ENCODE results near the gene IL20. TPM values are rescaled to one million over a fixed set of nuclear protein-coding genes. Genes with fewer than 3 reads are reported as not detected.

IL20 gene
- total and polyA plus RNA-seq, 2 of the 13 experiments (the other 11 are each of a cell fraction or from before 2014, with no cell fraction given): 0.05 TPM; not detected in 1

GRCh38 chr1:206829282-206829681 lies 36.1 kb upstream of the IL20 start:
- BruUV-seq (replicated peaks): no TSS peak
- no peak overlapping the region for H3K9ac ChIP-seq (ENCODE audit: insufficient read depth, low read depth, low read length)
- peaks cover 0 to 4% of the 10 kb centered on the region in 2 experiments; a peak in 3 of 5 replicates for H3K27me3 ChIP-seq (ENCODE audit: control insufficient read depth in 1 of 2, insufficient read depth in 2 of 2, low read length in 2 of 2)
- no peaks in the 10 kb centered on the region for H3K36me3 ChIP-seq (replicated peaks in 1 of 2; ENCODE audit: control insufficient read depth in 1 of 2, insufficient read depth in 2 of 2, low read length in 2 of 2)
- no peak for FAIRE-seq
- no peak overlapping the region for H3K27ac ChIP-seq (ENCODE audit: extremely low read length, insufficient read depth, low read length)
- in situ Hi-C loops (cut with HindIII; ENCODE audit: extremely low pct_ligation_motif_present, low pct_unique_long_range_greater_than_20kb) (no loop called here), intact Hi-C loops (cut with micrococcal nuclease; ENCODE audit: unreplicated experiment) (no loop called here)
- H3K4me1 ChIP-seq (ENCODE audit: insufficient read depth, low read length): no peaks in the 10 kb centered on the region
- ATAC-seq: no peak
- no peak overlapping the region for H2AFZ ChIP-seq (ENCODE audit: low read length)
- no peak for DNase-seq (ENCODE audit: low spot score)
- ChIA-PET CTCF (ENCODE audit: low intra/inter-chr PET ratio, low total read pairs) (no interaction called here), POLR2A (no interaction called here)
- no peaks in the 10 kb centered on the region for H4K20me1 ChIP-seq (ENCODE audit: insufficient read depth, low read length)
- H3K4me3 ChIP-seq (replicated peaks in 1 of 3; ENCODE audit: insufficient read depth in 1 of 3, low read depth in 2 of 3, low read length in 3 of 3): no peak overlapping the region
- H3K79me2 ChIP-seq (ENCODE audit: insufficient read depth, low read length): no peaks in the 10 kb centered on the region
- H3K4me2 ChIP-seq (ENCODE audit: low read depth, low read length): no peak overlapping the region
- 26% methylated on average over 6 of the region's 6 CpGs for WGBS (ENCODE audit: low lambda C conversion rate)
- H3K9me3 ChIP-seq (ENCODE audit: low read length): no peaks in the 10 kb centered on the region
- TF ChIP-seq ZNF205 (CRISPR knock-in tag; IDR thresholded peaks at IDR 0.05) (no peak), AFF4 (CRISPR knock-in tag; IDR thresholded peaks at IDR 0.05) (no peak), PRDM4 (CRISPR knock-in tag; IDR thresholded peaks at IDR 0.05; ENCODE audit: borderline replicate concordance) (no peak), MAFF (IDR thresholded peaks at IDR 0.05; ENCODE audit: low read depth, low read length) (no peak), SYNCRIP (IDR thresholded peaks at IDR 0.05; ENCODE audit: insufficient read depth, low read depth, low read length) (no peak), ZNF274 (CRISPR knock-in tag; IDR thresholded peaks at IDR 0.05) (no peak), BRCA1 (CRISPR knock-in tag; IDR thresholded peaks at IDR 0.05) (no peak), CBX2 (IDR thresholded peaks at IDR 0.05; ENCODE audit: low read depth, low read length) (no peak), CBX2 (CRISPR knock-in tag; IDR thresholded peaks at IDR 0.05; ENCODE audit: low read depth) (no peak), ERF (CRISPR knock-in tag; IDR thresholded peaks at IDR 0.05) (no peak), ZMYM4 (CRISPR knock-in tag; IDR thresholded peaks at IDR 0.05) (no peak), ZSCAN29 (CRISPR knock-in tag; conservative IDR thresholded peaks at IDR 0.05) (no peak), ZNF503 (CRISPR knock-in tag; IDR thresholded peaks at IDR 0.05) (no peak), SRF (IDR thresholded peaks at IDR 0.05; ENCODE audit: low read depth, low read length) (no peak), ZXDC (CRISPR knock-in tag; IDR thresholded peaks at IDR 0.05) (no peak), MYC (CRISPR knock-in tag; IDR thresholded peaks at IDR 0.05; ENCODE audit: borderline replicate concordance) (no peak)
